Activated T-cell treated with anti-CD3 and anti-CD28 coated beads, Interleukin-2, amount 50 U/mL, for 4 hours (primary cell): Measurements from ENCODE around the gene NFE2L2. TPM values are rescaled to one million over a fixed set of nuclear protein-coding genes. Genes with fewer than 3 reads are reported as not detected.

ENCODE experiments used
- ATAC-seq, 2 donors: fragments of 200-7000 bp; cut with Tn5 transposase; one replicate each; pipeline ENCODE4 v1.10.0; 2021
- DNase-seq: peaks from one replicate; pipeline ENCODE4 v3.0.0-alpha.2; 2020
- H3K27me3 Mint-ChIP-seq: one replicate; pipeline ENCODE4 v1.8.0; 2021; ENCODE audit warnings: low read depth, mixed read lengths
- H3K36me3 Mint-ChIP-seq: one replicate; pipeline ENCODE4 v1.8.0; 2022; ENCODE audit warnings: mixed read lengths; ENCODE audit not compliant: insufficient read depth
- H3K4me1 Mint-ChIP-seq: one replicate; pipeline ENCODE4 v1.8.0; 2021; ENCODE audit warnings: low read depth, mixed read lengths
- H3K4me3 Mint-ChIP-seq: one replicate; pipeline ENCODE4 v1.8.0; 2021; ENCODE audit warnings: mild to moderate bottlenecking, moderate library complexity, mixed read lengths
- H3K9me3 Mint-ChIP-seq: one replicate; pipeline ENCODE4 v1.8.0; 2021; ENCODE audit warnings: mixed read lengths
- total RNA-seq, 3 donors: library from RNA; stranded (reverse); gene quantifications; one replicate each; pipeline ENCODE4 v1.2.1, GENCODE V29; 2021

Gene NFE2L2
- total RNA-seq, 3 donors from 2014 or later: 58.5 to 62.4 (median 60.5) TPM

DNA sequence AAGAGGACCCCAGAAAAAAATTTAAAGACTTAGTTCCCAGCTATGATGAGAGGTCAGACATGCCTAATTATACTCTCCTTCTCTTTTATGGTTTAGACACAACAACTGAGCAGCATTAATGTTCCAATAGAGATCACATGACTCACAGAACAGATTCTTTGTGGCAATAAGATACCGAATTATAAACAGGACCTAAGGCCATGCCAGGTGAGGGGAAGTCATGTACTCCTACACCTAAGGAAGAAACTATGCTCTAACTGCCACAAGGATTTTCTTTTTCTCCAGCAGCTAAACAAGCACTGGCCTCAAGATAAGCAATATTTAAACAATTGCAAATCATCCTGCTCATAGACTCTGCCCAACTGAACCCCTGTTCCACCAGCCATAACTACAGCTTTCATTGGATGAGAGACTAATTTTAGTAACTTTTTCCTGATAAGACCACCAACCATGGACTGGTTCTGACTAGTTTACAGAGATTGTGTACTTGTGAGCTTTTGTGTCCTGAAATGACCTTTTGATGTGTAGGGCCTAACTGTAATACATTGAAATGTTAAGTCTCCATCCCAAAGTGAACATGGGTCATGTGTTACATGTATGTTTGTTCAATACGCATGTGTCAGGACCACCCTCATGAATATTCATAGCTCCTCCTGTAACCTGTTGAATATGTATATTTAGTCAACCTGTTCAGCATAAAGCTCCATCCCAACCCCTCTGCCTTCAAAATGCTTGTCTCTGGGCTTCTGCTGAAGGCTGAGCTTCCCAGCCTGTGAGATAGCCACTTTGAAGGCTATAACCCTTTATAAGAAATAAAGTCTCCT is 21.6 kb upstream of the NFE2L2 start:
- peaks cover 15% of the 10 kb centered on the region for H3K4me1 Mint-ChIP-seq
- H3K27me3 Mint-ChIP-seq: no peaks in the 10 kb centered on the region
- no peaks in the 10 kb centered on the region for H3K9me3 Mint-ChIP-seq
- H3K36me3 Mint-ChIP-seq: no peaks in the 10 kb centered on the region
- H3K4me3 Mint-ChIP-seq: no peak overlapping the region
- DNase-seq (no peak), ATAC-seq (no peak)

DNA sequence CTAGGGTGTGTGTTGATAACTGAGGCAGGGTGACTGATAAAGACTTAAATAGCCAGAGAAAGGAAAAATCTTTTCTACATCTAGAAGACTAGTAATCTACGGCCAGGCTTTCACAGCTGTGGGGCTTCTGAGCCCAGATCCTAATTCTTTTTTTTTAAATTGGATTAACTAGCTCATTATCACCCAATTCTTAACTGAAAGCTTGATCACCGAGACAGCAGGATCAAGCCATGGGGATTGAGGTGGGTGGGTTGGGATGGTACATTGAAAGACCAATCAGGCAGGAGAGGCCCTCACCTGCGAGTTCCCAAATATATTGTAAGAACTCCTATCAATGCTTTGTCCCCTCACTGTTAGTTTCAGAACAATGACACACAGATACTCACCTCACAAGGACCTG is 20.0 kb upstream of the NFE2L2 start:
- ATAC-seq (no peak), DNase-seq (no peak)
- H3K27me3 Mint-ChIP-seq: no peaks in the 10 kb centered on the region
- no peak overlapping the region for H3K4me3 Mint-ChIP-seq
- H3K4me1 Mint-ChIP-seq: peaks cover 4% of the 10 kb centered on the region
- no peaks in the 10 kb centered on the region for H3K9me3 Mint-ChIP-seq
- no peaks in the 10 kb centered on the region for H3K36me3 Mint-ChIP-seq

DNA sequence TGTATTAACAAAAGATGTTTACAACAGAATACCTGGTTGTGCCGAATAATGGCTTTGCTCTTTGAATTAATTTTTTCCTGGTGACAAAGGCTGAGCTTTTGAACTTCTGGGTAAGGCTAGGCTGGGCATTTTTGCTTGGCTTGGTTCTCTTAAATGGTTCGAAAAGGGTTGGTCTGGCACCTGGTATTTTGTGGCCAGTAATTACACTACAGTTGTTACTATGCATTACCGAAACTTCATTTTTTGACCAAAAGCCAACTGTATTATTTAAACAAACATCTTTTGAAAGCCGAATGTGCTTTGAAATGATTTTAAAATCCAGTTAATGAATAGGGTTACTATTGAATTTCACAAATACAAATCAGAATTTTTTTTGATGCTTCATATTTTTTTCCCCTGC is 19.4 kb upstream of the NFE2L2 start:
- Mint-ChIP-seq H3K9me3 (no peaks in the 10 kb centered on the region), H3K36me3 (no peaks in the 10 kb centered on the region), H3K4me1 (peaks cover 4% of the 10 kb centered on the region), H3K4me3 (no peak overlapping the region), H3K27me3 (no peaks in the 10 kb centered on the region)
- DNase-seq: no peak
- ATAC-seq: no peak

DNA sequence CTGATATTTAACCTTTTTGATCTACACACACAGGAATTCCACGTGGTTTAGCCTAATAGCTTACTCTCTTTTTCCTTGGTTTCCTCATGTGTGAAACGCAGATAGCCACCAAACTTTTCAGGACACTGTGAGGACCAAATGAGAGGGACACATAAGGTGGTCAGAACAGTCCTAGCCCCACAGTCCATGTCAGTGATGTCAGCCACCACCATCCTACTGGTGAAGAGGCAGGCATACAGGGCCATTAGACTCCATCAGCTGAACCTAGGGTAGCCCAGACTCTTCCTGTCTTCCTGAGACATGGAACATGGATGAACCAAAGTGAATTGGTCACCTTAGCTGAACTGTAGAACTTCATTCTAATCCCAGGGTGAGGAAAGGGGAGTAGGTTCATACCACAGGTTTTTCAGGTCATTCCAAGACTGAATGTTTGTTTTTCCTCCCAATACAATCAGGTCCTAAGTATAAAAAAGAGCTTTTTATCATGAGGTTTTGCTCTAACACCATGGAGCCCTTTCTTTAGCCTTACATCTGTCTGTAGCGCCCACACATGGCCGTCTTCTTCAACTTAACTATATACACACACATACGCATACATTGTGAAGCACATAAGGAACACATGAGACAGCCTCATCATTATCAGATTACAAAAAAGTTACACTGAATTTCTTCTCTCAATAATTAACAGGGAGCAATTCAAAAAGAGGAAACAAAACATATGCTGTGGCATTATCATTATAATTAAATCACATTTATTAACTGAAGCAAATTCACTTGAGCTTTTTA is 18.5 kb upstream of the NFE2L2 start:
- Mint-ChIP-seq H3K9me3 (no peaks in the 10 kb centered on the region), H3K4me3 (no peak overlapping the region), H3K4me1 (peaks cover 4% of the 10 kb centered on the region), H3K36me3 (no peaks in the 10 kb centered on the region), H3K27me3 (no peaks in the 10 kb centered on the region)
- DNase-seq (no peak), ATAC-seq (no peak)

- H3K4me3 Mint-ChIP-seq: no peak overlapping the region
- no peaks in the 10 kb centered on the region for H3K27me3 Mint-ChIP-seq
- no peak for DNase-seq
- peaks cover 4% of the 10 kb centered on the region for H3K4me1 Mint-ChIP-seq
- no peaks in the 10 kb centered on the region for H3K36me3 Mint-ChIP-seq
- H3K9me3 Mint-ChIP-seq: no peaks in the 10 kb centered on the region
- no peak for ATAC-seq
Measured at GRCh38 chr2:177282181-177282641, 17.7 kb upstream of the NFE2L2 start.

DNA sequence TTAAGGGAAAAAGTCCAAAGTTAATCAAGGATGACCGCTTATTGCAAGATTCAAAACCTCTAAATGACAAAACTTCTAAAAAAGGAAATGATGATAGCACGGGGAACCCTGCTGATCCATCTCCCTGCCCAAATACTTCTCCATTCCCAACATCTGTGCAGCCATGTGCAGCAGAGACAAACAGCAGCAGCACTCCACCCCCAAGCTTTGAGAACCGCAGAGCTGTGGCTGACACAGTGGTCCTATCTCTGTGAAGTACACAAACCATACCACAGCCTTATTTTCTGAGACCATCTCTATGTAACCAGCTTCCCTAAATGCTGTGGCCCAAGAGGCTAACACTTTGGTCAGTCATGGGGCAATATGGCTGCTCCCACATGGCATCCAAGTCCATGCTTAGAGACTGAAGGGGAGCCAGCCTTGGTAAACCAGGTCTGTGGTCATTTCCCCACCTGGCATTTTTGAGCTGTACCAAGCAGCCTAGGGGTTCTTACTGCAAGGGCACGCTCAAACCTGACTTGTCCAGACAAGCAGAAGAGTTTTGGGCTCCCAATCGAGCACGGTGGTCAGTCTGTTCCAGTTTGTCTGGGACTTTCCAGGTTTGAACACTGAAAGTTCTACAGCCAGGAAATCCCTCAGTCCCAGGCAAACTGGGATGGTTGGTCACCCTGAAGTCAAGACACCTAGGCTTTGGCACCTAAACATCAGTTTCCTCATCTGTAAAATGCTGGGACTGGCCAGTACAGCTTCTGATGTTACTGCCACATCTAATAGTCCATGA is 17.1 kb upstream of the NFE2L2 start:
- H3K4me1 Mint-ChIP-seq: peaks cover 4% of the 10 kb centered on the region
- ATAC-seq (no peak), DNase-seq (no peak)
- no peaks in the 10 kb centered on the region for H3K36me3 Mint-ChIP-seq
- H3K9me3 Mint-ChIP-seq: no peaks in the 10 kb centered on the region
- no peak overlapping the region for H3K4me3 Mint-ChIP-seq
- no peaks in the 10 kb centered on the region for H3K27me3 Mint-ChIP-seq

- DNase-seq: no peak
- H3K9me3 Mint-ChIP-seq: no peaks in the 10 kb centered on the region
Measured at GRCh38 chr2:177279847-177280246, 15.3 kb upstream of the NFE2L2 start.

DNA sequence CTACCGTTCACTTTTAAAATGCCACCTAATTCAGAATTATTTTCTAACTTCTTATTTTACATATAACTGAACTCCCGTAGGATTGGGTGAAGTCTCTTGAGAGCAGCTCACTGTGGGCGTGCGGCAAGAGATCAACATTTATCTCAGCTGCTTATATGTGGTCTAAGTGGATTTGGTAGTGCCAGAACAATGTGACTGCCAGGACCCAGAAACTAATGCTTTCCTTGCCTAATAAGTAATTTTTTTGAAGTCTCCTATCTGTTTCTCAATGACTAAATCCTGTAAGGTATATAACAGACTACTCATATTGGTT is 11.2 kb upstream of the NFE2L2 start:
- ATAC-seq: no peak
- Mint-ChIP-seq H3K9me3 (no peaks in the 10 kb centered on the region), H3K36me3 (no peaks in the 10 kb centered on the region), H3K4me3 (no peak overlapping the region), H3K27me3 (no peaks in the 10 kb centered on the region), H3K4me1 (peaks cover 3% of the 10 kb centered on the region)
- no peak for DNase-seq

More at GRCh38 chr2:177279847-177280246, 15.3 kb upstream of the NFE2L2 start:
- H3K27me3 Mint-ChIP-seq: no peaks in the 10 kb centered on the region
- H3K36me3 Mint-ChIP-seq: no peaks in the 10 kb centered on the region
- H3K4me3 Mint-ChIP-seq: no peak overlapping the region
- H3K4me1 Mint-ChIP-seq: peaks cover 4% of the 10 kb centered on the region
- no peak for ATAC-seq

DNA sequence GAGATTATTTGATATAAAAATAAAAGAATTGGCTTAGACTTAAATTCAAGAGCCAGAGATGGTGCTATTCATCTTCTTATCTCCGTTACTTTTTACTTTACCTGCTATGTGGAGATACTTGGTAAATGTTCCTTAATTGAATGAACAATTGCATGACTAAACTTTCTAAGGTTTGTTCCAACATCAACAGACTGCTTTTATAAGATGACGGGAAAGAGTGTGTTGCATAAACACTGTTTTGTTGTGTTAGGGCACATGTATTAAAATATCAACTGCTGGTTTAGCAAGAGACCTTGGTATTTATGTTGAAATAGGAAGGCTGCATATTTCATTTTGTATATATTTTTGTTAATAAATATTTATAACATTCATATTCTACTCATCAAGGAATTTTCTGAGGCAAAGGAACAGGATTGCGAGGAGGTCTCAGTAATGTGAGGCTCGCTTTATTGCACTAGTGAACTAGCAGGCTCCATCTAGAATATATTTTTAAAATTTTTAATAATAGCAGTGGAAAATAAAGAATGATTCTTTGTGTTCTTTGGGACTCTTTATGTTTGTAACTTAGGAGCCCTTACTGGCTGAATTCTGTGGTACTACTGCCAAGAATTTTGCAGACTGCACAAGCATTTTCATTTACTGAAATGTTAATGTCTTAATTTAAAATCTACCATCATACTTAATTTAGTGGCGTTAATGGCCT is 10.7 kb upstream of the NFE2L2 start:
- ATAC-seq (no peak), DNase-seq (no peak)
- H3K4me1 Mint-ChIP-seq: peaks cover 5% of the 10 kb centered on the region
- no peaks in the 10 kb centered on the region for H3K9me3 Mint-ChIP-seq
- no peaks in the 10 kb centered on the region for H3K27me3 Mint-ChIP-seq
- H3K36me3 Mint-ChIP-seq: no peaks in the 10 kb centered on the region
- H3K4me3 Mint-ChIP-seq: no peak overlapping the region

DNA sequence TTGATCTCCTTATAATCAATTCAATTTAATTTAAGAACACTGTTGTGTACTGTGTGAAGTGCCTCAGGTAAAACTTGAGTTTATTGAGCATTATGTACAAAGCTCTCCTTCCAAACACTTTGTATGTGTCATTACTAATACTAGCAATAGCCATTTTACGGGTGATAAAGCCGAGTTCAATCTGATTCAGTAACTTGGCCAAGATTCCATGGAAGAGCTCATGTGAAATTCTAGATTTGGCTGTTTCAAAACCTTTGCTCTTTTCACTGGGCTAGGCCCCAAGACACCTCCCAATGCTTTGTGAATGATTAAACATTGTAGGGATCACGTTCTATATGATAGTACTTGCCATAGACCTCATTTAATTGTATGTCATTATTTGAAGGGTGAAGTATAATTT is 8.9 kb upstream of the NFE2L2 start:
- ATAC-seq: no peak
- H3K4me1 Mint-ChIP-seq: peaks cover 10% of the 10 kb centered on the region
- no peak for DNase-seq
- no peak overlapping the region for H3K4me3 Mint-ChIP-seq
- no peaks in the 10 kb centered on the region for H3K36me3 Mint-ChIP-seq
- no peaks in the 10 kb centered on the region for H3K9me3 Mint-ChIP-seq
- H3K27me3 Mint-ChIP-seq: no peaks in the 10 kb centered on the region

GRCh38 chr2:177272765-177273164 is 8.2 kb upstream of the NFE2L2 start:
- Mint-ChIP-seq H3K4me1 (peaks cover 10% of the 10 kb centered on the region), H3K36me3 (no peaks in the 10 kb centered on the region), H3K4me3 (no peak overlapping the region), H3K9me3 (no peaks in the 10 kb centered on the region), H3K27me3 (no peaks in the 10 kb centered on the region)
- DNase-seq (no peak), ATAC-seq (no peak)

GRCh38 chr2:177271981-177272666 is 7.6 kb upstream of the NFE2L2 start:
- Mint-ChIP-seq H3K36me3 (no peaks in the 10 kb centered on the region), H3K9me3 (no peaks in the 10 kb centered on the region)
- no peak for ATAC-seq

DNA sequence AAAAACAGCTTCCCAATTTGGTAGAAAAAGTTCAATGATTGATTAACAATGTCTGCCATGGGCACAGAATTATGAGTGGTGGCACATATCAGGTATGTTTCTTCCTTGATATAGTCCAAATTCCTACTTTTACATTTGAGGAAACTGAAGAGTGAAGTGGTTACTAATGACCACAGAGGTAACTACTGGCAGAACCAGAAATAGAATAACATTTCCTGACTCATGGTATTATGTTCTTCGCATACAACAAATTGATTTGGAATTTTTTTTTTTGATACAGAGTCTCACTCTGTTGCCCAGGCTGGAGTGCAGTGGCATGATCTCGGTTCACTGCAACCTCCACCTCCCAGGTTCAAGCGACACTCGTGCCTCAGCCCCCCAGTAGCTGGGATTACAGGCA is 6.0 kb upstream of the NFE2L2 start:
- Mint-ChIP-seq H3K9me3 (no peaks in the 10 kb centered on the region), H3K4me1 (peaks cover 28% of the 10 kb centered on the region), H3K36me3 (no peaks in the 10 kb centered on the region), H3K27me3 (no peaks in the 10 kb centered on the region), H3K4me3 (no peak overlapping the region)
- ATAC-seq: no peak
- DNase-seq: no peak

More at GRCh38 chr2:177271981-177272666, 7.6 kb upstream of the NFE2L2 start:
- DNase-seq: no peak
- H3K4me3 Mint-ChIP-seq: no peak overlapping the region
- H3K4me1 Mint-ChIP-seq: peaks cover 13% of the 10 kb centered on the region
- H3K27me3 Mint-ChIP-seq: no peaks in the 10 kb centered on the region
